GM19468 (cell line): ENCODE data around the gene VKORC1.

Source experiments
- ATAC-seq: cut with Tn5 transposase; IDR thresholded peaks from one replicate; pipeline ENCODE4 v1.9.1; 2021; ENCODE audit warnings: mild to moderate bottlenecking, moderate library complexity, moderate number of reproducible peaks; ENCODE audit not compliant: unreplicated experiment; ENCODE audit errors: extremely low read depth

The VKORC1 gene

GRCh38 chr16:31130899-31131298 is 36.3 kb upstream of the VKORC1 start:
- ATAC-seq = no peak

- ATAC-seq = no peak
Observed at GRCh38 chr16:31130336-31130891, 35.8 kb upstream of the VKORC1 start.

GRCh38 chr16:31129568-31130335 is 35.2 kb upstream of the VKORC1 start:
- no peak for ATAC-seq

GRCh38 chr16:31128711-31129567 is 34.3 kb upstream of the VKORC1 start:
- ATAC-seq = no peak

- no peak for ATAC-seq
Observed at GRCh38 chr16:31127182-31127581, 32.6 kb upstream of the VKORC1 start.

- ATAC-seq = no peak
Observed at GRCh38 chr16:31125844-31126243, 31.2 kb upstream of the VKORC1 start.

GRCh38 chr16:31120129-31120528 is 25.5 kb upstream of the VKORC1 start:
- no peak for ATAC-seq

GRCh38 chr16:31118223-31119155 is 23.9 kb upstream of the VKORC1 start:
- ATAC-seq = no peak

GRCh38 chr16:31117384-31118222 is 23.0 kb upstream of the VKORC1 start, which contains the start of gene KAT8:
Gene KAT8 (plus strand): TSS chr16:31117664. CDS start chr16:31117682, 18 bp downstream.
- ATAC-seq = peak; percentile 58

- ATAC-seq = no peak
Observed at GRCh38 chr16:31114468-31114867, 19.9 kb upstream of the VKORC1 start.

GRCh38 chr16:31113121-31114120 is 18.8 kb upstream of the VKORC1 start:
- ATAC-seq = no peak

GRCh38 chr16:31112711-31113110 is 18.1 kb upstream of the VKORC1 start:
- no peak for ATAC-seq

- no peak for ATAC-seq
Observed at GRCh38 chr16:31111881-31112466, 17.4 kb upstream of the VKORC1 start.

- no peak for ATAC-seq
Observed at GRCh38 chr16:31110106-31111034, 15.8 kb upstream of the VKORC1 start.

- ATAC-seq = no peak
Observed at GRCh38 chr16:31109622-31110021, 15.0 kb upstream of the VKORC1 start.

GRCh38 chr16:31108794-31109558 is 14.4 kb upstream of the VKORC1 start:
- ATAC-seq = no peak
